Breast epithelium (tissue), 4 donors: ENCODE measurements around the gene ADCY1. TPM values are rescaled to one million over a fixed set of nuclear protein-coding genes. Genes with fewer than 3 reads are reported as not detected.

ENCODE experiments used
- DNase-seq, 2 donors: peaks; one replicate each; pipeline ENCODE4 v3.0.0-alpha.2; 2019; ENCODE audit warnings: low spot score in 2 of 2
- H3K27ac ChIP-seq, 2 donors: fragments of 200-600 bp; sonication (generic) in 1 of 2; one replicate each; pipeline ENCODE4 v1.5.1; 2016 to 2019; ENCODE audit warnings: mild to moderate bottlenecking in 1 of 2
- H3K27me3 ChIP-seq, 2 donors: fragments of 200-600 bp; sonication (generic) in 1 of 2; one replicate each; pipeline versions ENCODE4 v1.5.1 to v1.6.0; 2017 to 2019; ENCODE audit warnings: control low read depth in 1 of 2, mild to moderate bottlenecking in 1 of 2
- H3K36me3 ChIP-seq: fragments of 200-600 bp; one replicate; pipeline ENCODE4 v1.5.1; 2019
- H3K4me1 ChIP-seq, 2 donors: fragments of 200-600 bp; sonication (generic); one replicate each; pipeline ENCODE4 v1.5.1; 2016 to 2019; ENCODE audit warnings: control low read depth in 1 of 2
- H3K4me3 ChIP-seq, 3 donors: fragments of 200-600 bp; sonication (generic); 1 replicate in 2 of 3; 2 replicates in 1 of 3; pipeline ENCODE4 v1.5.1; 2016 to 2019; ENCODE audit warnings: mild to moderate bottlenecking in 3 of 3, moderate library complexity in 2 of 3
- H3K9me3 ChIP-seq, 2 donors: fragments of 200-600 bp; sonication (generic) in 1 of 2; one replicate each; pipeline ENCODE4 v1.5.1; 2016 to 2019; ENCODE audit warnings: control low read depth in 1 of 2
- POLR2A ChIP-seq: fragments of 450-650 bp; IDR thresholded peaks from one replicate; pipeline ENCODE4 v1.6.1; 2016; ENCODE audit warnings: antibody characterized with exemption, mild to moderate bottlenecking, moderate library complexity
- POLR2AphosphoS5 ChIP-seq, 3 donors: sonication (generic); formaldehyde crosslinking; IDR thresholded peaks; one replicate each; pipeline ENCODE4 v1.6.1; 2017; ENCODE audit warnings: antibody characterized with exemption in 3 of 3
- intact Hi-C: fragments of 100-400 bp; cut with DNase I; formaldehyde crosslinking; loops from one replicate; pipeline ENCODE4 v1.15.1; 2023; ENCODE audit warnings: low total_unique reads
- total RNA-seq, 3 donors: library from RNA; depleted of rRNA; stranded (reverse); fragments of >200 nt; gene quantifications; one replicate each; pipeline ENCODE4 v1.1.0, GENCODE V29; 2016
- TF ChIP-seq, protein P1 (sequence below), 3 donors: fragments of 450-650 bp; IDR thresholded peaks; one replicate each; pipeline ENCODE4 v1.5.1; 2016 to 2017; ENCODE audit warnings: antibody characterized with exemption in 3 of 3, mild to moderate bottlenecking in 3 of 3, moderate library complexity in 3 of 3

Gene ADCY1
- total RNA-seq, 3 donors from 2014 or later: 1.6 to 14.4 (median 2.5) TPM

GRCh38 chr7:45617166-45617565, 43.0 kb downstream of the ADCY1 start:
- Histone ChIP-seq H3K27me3 (no peaks in the 10 kb centered on the region), H3K4me1 (no peaks in the 10 kb centered on the region), H3K9me3 (peaks cover 21 to 91% of the 10 kb centered on the region in 2 donors), H3K4me3 (no peak overlapping the region), H3K27ac (no peak overlapping the region), H3K36me3 (no peaks in the 10 kb centered on the region)
- DNase-seq: no peak
- intact Hi-C loops: no loop called here
- TF ChIP-seq POLR2A: no peak
- TF ChIP-seq, protein P1, sequence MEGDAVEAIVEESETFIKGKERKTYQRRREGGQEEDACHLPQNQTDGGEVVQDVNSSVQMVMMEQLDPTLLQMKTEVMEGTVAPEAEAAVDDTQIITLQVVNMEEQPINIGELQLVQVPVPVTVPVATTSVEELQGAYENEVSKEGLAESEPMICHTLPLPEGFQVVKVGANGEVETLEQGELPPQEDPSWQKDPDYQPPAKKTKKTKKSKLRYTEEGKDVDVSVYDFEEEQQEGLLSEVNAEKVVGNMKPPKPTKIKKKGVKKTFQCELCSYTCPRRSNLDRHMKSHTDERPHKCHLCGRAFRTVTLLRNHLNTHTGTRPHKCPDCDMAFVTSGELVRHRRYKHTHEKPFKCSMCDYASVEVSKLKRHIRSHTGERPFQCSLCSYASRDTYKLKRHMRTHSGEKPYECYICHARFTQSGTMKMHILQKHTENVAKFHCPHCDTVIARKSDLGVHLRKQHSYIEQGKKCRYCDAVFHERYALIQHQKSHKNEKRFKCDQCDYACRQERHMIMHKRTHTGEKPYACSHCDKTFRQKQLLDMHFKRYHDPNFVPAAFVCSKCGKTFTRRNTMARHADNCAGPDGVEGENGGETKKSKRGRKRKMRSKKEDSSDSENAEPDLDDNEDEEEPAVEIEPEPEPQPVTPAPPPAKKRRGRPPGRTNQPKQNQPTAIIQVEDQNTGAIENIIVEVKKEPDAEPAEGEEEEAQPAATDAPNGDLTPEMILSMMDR (IDR thresholded peaks at IDR 0.05): no peak
- TF ChIP-seq POLR2AphosphoS5 (IDR thresholded peaks at IDR 0.05): no peak

DNA sequence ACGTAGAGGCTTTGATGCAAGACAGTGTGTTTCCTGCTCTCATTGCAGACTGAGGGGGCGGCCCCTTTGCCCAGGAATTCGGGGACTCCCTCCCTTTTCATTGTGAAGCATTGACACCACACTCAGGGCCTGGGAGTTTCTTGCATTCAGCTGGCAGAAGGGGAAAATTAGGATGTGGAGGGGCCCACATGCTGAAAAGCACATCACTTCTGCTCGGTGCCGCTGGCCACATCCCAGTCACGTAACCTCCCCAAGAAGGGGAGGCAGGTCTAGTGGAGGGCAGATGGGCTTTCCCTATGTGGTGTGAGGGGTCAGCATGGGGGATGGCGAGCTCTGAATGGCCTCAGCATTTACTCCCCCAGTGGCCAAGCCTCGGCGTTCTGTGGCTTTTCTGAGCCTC, 47.9 kb downstream of the ADCY1 start:
- peak in 1 of 2 donors; percentile 30 for DNase-seq

DNA sequence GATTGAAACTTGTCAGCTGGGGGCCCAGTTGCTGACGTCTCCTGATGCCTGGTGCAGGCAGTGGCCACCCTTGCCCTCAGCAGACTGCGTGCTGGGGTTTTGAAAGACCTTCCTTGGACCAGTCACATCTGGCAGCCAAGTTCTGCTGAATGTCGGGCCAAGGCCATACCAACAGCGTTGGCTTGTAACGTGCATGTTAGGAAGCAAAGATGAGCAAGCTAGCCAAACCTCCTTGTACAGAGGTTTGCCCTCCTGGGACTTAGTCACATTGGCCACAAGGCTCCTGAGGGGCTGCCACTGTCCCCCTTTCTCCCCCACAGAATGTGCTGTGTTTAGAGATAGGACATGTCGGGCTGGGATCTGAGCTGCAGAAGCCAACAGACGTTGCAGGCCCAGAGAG, 49.0 kb downstream of the ADCY1 start:
- Histone ChIP-seq H3K27ac (no peak overlapping the region), H3K27me3 (no peaks in the 10 kb centered on the region), H3K4me1 (no peaks in the 10 kb centered on the region), H3K4me3 (no peak overlapping the region), H3K9me3 (peaks cover 14 to 38% of the 10 kb centered on the region in 2 donors), H3K36me3 (no peaks in the 10 kb centered on the region)
- TF ChIP-seq POLR2A: no peak
- TF ChIP-seq, protein P1 (IDR thresholded peaks at IDR 0.05): no peak
- no peak for TF ChIP-seq POLR2AphosphoS5 (IDR thresholded peaks at IDR 0.05)
- intact Hi-C loops: no loop called here
- peak in 1 of 2 donors; percentile 19 for DNase-seq

More for the DNA sequence above, 47.9 kb downstream of the ADCY1 start:
- H3K27me3 ChIP-seq: no peaks in the 10 kb centered on the region
- no peak overlapping the region for H3K27ac ChIP-seq
- peaks cover 18 to 47% of the 10 kb centered on the region in 2 donors for H3K9me3 ChIP-seq
- no peaks in the 10 kb centered on the region for H3K4me1 ChIP-seq
- intact Hi-C loops: no loop called here
- TF ChIP-seq POLR2A (no peak), POLR2AphosphoS5 (IDR thresholded peaks at IDR 0.05) (no peak)
- TF ChIP-seq, protein P1 (IDR thresholded peaks at IDR 0.05): no peak
- no peaks in the 10 kb centered on the region for H3K36me3 ChIP-seq
- no peak overlapping the region for H3K4me3 ChIP-seq

GRCh38 chr7:45623740-45624391, 49.7 kb downstream of the ADCY1 start:
- TF ChIP-seq POLR2A (no peak), POLR2AphosphoS5 (IDR thresholded peaks at IDR 0.05) (no peak)
- TF ChIP-seq, protein P1 (IDR thresholded peaks at IDR 0.05): no peak
- peak in 1 of 2 donors; percentile 20 for DNase-seq
- no peaks in the 10 kb centered on the region for H3K36me3 ChIP-seq
- H3K27me3 ChIP-seq: no peaks in the 10 kb centered on the region
- no peaks in the 10 kb centered on the region for H3K4me1 ChIP-seq
- peaks cover 17 to 31% of the 10 kb centered on the region in 2 donors for H3K9me3 ChIP-seq
- intact Hi-C loops: no loop called here
- H3K27ac ChIP-seq: no peak overlapping the region
- no peak overlapping the region for H3K4me3 ChIP-seq

DNA sequence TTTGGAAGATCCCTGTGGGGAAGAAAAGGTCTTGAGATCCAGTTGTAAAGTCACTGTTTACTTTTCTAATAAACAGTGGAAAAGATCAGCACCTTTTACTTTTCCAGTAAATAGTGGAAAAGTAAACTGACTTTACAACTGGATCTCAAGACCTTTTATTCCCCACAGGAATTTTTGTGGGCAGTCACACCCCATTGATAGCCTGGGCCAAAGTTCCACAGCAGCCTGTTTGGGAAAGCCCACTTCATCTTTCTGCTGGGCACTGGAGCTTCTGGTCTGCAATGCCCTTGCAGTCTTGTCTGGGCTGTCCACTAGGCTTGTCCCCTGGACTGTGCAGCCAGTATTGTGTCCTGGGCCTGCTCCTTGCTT, 50.2 kb downstream of the ADCY1 start:
- no peak for DNase-seq
- Histone ChIP-seq H3K36me3 (no peaks in the 10 kb centered on the region), H3K4me1 (no peaks in the 10 kb centered on the region), H3K9me3 (peaks cover 19 to 29% of the 10 kb centered on the region in 2 donors), H3K4me3 (no peak overlapping the region), H3K27me3 (no peaks in the 10 kb centered on the region), H3K27ac (no peak overlapping the region)
- intact Hi-C loops: no loop called here
- TF ChIP-seq, protein P1 (IDR thresholded peaks at IDR 0.05): no peak
- TF ChIP-seq POLR2AphosphoS5 (IDR thresholded peaks at IDR 0.05) (no peak), POLR2A (no peak)
